Measurements from ENCODE around the gene KCP.

The KCP gene

DNA sequence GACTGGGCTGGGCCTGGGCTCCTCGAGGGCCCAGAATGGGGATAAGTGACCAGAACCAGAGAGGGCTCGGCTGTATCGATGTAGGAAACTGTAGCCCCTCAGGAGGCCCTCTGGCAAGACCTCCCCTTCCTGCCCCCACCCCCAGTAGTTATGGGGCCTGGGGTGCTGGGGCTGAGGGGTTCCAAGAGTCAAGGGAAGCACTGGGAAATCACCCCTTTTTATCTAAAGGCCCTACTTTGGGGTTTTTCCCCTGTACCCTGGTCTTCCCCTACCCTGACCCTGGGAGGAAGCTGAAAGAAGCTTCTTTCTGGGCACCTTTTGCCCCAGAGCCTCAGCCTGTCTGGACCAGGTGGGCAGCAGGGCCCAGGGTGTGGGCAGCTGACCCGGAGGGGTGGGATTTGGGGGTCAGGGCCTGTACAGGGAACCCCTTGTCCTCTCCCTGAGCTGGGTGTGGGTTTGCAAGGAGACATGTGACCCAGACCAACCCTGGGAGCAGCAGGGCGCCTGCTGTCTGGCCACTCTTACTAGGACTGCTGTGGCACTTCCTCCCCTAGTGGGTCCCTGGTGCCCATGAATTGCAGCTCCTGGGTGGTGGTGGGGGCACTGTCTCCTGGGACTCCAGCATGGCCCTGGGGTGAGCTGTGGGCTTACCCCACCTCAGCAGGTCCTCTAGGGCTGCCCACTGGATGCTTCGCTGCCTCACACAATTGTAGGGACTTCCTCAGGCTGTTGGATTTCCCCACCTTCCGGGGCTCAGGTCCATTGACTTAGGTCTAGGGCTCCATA, 28.8 kb upstream of the KCP start:
- FAIRE-seq = no peak
- DNase-seq (ENCODE audit: insufficient read length, low spot score) = no peak

DNA sequence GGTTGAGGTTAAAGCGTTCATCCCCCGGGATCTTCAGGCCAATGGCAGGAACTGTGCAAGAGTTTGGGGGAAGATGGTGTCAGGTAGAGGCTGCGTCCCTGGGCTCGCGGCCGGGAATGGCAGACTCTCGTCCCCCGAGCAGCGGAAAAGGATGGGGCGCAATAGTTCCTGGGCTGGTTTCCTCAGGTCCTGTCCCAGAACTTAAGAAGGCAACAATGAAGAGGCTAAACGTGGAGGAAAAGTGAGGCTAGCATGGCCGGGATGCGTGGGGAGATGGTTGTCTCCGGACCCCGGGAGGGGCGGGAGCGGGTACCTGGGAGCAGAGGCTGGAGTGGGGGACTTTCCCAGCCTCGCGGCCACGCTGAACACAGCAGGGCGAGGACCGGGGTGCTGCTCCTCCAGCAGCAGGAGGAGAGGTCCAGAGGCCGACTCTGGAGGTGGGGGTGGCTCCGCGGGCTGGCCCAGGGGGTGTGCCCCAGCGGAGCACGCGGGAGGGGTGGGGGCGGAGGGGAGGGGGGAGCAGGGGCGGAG, 28.1 kb upstream of the KCP start:
- DNase-seq (ENCODE audit: insufficient read length, low spot score) (no peak), FAIRE-seq (no peak)

DNA sequence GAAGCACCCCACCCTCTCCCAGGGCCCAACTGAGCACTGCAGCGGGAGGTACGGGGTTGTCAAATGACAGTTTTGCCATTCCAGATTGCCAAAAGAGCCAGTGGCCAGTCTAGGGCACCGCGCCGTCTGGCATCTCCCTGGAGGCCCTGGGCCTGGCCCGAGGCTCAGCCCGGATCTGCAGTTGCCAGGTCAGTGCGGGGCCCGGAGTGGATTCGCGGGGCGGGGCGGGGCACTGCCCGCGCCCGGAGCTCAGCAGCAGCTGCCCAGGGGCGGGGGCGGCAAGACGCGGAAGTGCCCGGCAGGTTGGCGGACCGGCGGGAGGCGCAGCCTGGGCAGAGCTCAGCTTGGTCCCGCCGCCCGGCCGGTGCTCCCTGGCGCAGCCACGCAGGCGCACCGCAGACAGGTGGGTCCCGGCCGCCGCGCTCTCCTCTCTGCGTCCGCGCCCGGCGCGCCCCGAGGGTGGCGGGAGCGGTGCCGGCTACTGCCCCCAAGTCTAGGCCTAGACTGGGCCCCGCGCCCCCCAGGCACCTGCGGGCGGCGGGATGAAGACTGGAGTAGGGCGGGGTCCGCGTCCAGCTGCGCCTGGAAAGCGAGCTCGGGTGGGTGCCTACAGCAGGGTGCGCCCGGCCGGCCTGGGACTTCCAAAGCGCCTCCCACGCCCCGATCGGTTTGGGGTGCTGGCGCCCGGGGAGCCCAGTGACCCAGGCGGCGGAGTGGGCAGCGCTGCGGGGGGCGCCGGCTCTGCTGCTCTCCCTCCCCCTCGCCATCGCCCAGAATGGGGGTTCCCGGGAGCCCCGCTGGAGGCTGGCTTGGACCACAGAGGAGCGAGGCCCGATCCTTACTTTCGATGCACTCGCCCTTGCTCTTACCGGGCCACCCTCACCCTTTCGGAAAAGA, 27.4 kb upstream of the KCP start, which contains the start of gene IRF5:
Gene IRF5, plus strand, starts transcription at position 281 of the 897 bp plus-strand sequence. CDS start 4,155 bp downstream, outside the sequence.
- DNase-seq (ENCODE audit: insufficient read length, low spot score) (peak; percentile 37), FAIRE-seq (no peak)

DNA sequence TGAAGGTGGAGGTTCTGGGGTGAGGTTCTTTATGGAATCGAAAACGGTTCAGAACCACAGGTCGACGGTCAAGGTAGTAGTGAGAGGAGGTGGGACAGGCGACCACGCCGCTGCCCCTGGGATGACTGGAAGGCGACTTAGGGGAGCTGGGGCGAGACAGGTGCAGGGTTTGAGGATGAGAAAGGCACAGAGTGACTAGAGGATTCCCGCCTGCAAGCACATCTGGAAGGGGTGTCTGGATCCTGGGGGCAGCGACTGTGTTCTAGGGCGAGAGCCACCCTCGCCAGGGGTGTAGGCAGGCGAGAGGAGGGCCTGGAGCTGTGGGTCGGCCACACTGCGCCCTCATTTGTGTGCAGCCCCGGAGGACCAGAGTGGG, 26.8 kb upstream of the KCP start:
- FAIRE-seq (no peak), DNase-seq (ENCODE audit: insufficient read length, low spot score) (no peak)

DNA sequence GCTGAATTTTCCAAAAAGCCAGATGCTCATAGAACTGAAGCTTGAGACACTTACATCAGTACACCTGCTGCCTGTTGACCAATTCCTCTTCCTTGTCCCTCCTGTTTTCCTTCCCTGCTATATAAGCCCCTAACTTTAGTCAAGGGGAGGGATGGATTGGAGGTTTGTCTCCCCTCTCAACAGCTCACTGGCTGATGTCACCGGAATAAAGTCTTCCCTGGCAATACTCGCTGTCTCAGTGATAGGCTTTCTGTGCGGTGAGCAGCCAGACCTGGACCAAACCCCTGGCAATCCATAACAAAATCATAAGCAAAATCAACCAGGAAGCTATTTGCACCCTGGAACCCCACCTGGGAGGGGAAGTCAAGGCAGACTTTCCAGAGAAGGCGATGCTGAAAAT, 26.3 kb upstream of the KCP start:
- FAIRE-seq (no peak), DNase-seq (ENCODE audit: insufficient read length, low spot score) (no peak)

GRCh38 chr7:128935342-128935730, 24.8 kb upstream of the KCP start:
- no peak for DNase-seq (ENCODE audit: insufficient read length, low spot score)
- FAIRE-seq = no peak

- no peak for FAIRE-seq
Observed at GRCh38 chr7:128934361-128935341, 24.1 kb upstream of the KCP start.

GRCh38 chr7:128933180-128933891, 22.8 kb upstream of the KCP start:
- no peak for FAIRE-seq

More at GRCh38 chr7:128934361-128935341, 24.1 kb upstream of the KCP start:
- DNase-seq (ENCODE audit: insufficient read length, low spot score) = no peak

DNA sequence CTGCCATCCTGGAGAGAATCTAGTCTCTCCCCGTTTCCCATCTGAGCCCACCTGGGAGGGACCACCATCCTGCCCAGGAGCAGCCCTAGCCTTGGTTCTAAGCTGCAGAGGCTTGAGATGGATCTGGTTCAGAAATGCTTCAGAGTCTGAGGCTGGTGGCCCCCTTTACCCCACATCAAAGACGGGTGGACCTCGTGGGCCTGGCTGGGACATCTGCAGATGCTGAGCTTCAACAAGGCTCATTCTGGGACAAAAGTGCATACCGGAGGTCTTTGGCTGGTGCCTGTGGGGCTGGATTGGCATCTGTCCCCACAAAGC, 22.3 kb upstream of the KCP start:
- FAIRE-seq = no peak
- DNase-seq (ENCODE audit: insufficient read length, low spot score) = no peak

More at GRCh38 chr7:128933180-128933891, 22.8 kb upstream of the KCP start:
- DNase-seq (ENCODE audit: insufficient read length, low spot score) = no peak

DNA sequence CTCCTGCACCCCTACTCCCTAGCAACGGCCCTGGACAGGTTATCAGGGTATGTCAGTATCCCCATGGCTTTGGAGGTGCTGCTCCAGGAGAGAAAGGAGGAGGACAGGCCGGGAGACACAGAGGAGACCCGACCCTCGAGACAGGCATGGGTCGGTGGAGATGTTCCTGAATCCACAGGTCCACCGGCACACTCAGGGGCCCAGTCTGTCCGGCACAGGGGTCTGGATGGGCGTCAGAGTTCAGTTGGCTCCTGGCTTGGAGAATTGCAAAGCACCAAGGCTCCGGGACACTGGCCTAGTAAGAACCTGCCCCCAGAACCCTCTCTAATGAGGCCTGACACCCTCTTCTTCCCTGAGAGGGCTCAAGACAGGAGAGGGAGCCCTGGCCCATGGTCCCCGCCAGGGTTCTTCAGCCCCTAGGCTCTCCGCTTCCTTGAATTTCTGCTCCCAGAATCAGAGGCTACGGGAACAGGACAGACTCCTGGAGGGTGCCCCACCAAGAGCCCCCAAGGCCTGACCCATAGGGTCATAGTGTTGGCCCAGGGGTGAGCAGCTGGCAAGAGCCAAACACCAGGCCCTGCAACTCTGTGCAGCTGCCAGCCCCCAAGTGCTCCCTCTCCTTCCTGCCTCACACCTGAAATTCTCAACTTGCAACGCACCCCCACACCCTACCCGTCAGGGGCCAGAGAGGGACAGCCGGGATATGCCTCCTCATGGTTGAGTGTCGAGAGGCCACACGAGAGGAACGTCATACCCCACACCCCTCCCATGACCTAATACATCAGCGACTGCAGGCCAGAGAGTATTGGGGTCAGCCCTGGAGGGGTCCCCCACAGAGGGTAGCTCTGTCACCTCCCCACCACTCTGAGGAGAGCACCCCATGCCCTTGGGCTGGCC, 21.7 kb upstream of the KCP start:
- DNase-seq (ENCODE audit: insufficient read length, low spot score) (no peak), FAIRE-seq (no peak)

- FAIRE-seq (no peak), DNase-seq (ENCODE audit: insufficient read length, low spot score) (no peak)
Observed at GRCh38 chr7:128931190-128931798, 20.8 kb upstream of the KCP start.

- DNase-seq (ENCODE audit: insufficient read length, low spot score) (no peak), FAIRE-seq (no peak)
Observed at GRCh38 chr7:128928882-128929788, 18.6 kb upstream of the KCP start.

GRCh38 chr7:128928159-128928813, 17.8 kb upstream of the KCP start:
- DNase-seq (ENCODE audit: insufficient read length, low spot score) (no peak), FAIRE-seq (no peak)

DNA sequence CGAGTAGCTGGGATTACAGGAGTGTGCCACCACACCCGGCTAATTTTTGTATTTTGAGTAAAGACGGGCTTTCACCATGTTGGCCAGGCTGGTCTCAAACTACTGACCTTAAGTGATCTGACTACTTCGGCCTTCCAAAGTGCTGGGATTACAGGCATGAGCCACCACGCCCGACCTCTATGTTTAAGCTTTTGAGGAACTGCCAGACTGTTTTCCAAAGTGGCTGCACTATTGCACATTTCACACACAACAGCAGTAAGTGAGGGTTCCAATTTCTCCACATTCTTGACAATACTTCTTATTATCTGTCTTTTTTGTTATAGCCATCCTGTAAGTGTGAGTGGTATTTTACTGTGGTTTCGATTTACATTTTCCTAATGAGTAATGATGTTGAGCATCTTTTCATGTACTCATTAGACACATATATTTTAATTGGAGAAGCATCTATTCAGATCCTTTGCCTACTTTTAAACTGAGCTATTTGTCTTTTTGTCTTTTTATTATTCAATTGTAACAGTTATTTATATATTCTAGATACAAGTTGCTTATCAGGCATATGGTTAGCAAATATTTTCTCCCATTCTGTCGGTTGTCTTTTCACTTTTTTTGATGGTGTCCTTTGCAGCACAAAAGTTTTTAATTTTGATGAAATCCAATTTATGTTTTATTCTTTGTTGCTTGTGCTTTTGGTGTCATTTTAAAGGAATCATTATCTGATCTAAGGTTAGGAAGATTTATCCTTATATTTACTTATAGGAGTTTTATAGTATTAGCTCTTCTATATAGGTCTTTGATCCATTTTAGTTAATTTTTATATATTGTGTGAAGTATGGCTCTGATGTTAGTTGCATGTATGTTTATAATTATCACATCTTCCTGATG, 14.4 kb upstream of the KCP start:
- FAIRE-seq = no peak
- no peak for DNase-seq (ENCODE audit: insufficient read length, low spot score)

GRCh38 chr7:128923411-128923800, 12.9 kb upstream of the KCP start:
- DNase-seq (ENCODE audit: insufficient read length, low spot score) (no peak), FAIRE-seq (no peak)
